NOMO-1 treated with DMSO at 0.1 percent for 48 hours (cell line): ENCODE data around the gene DYNC2I2.
"Not testable (repeated sequence)": the region's sequence is repeated elsewhere in the genome, so short reads cannot be mapped to it uniquely, and the experiment has no call there.

Experiments
- DNase-seq: peaks from one replicate; lab custom pipeline; 2025; ENCODE audit not compliant: unreplicated experiment; lab: John Stamatoyannopoulos, UW

The DYNC2I2 gene

DNA sequence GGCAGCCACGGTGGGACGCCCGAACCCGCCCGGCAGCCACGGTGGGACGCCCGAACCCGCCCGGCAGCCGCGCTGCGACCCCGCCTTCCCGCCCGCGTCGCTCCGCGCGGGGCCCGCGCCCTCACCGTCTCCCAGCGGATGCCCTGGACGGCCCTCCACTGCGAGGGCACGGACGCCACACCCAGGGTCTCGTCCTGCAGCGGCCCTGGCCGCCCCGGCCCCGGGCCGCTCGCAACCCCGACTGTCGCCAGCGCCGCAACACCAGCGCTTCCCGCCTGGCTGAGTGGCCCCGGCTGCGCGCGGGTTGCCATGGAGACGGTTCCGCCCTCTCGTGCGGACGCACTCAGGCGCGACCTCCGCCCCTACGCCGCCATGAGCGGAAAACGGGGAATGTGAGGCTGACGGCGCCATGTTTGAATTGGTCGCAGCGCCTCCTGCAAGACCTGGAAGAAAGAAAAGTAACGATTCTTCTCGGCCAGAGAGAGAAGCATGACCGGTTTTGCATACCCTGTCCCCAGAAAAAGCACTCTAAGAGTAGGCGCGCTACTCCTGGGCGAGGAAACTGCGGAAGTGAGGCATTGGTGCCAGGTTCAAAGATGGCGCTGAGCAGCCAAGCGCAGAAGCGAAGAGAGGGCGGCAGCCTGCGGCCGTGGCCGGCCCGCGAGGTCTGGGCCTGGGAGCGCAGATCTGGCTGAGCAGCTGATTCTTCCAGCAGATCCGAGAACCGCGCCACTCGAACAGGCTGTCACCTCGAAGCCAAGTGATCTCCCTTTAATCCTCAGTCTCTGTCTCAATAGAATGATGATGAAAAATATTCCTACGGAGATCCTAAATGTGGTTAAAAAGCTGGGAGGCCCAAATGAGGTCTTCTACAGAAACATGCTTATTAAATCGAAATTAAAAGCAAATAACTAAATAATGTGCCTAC, at the start of gene DYNC2I2:
TSS of gene DYNC2I2 (minus strand) at position 432 of the 928 bp plus-strand sequence. CDS start at position 311, 121 bp downstream.
- peak; percentile 91 for DNase-seq

GRCh38 chr9:128706045-128706444, 49.4 kb upstream of the DYNC2I2 start:
- DNase-seq, result no peak

- no peak for DNase-seq
These were observed 48.7 kb upstream of the DYNC2I2 start for GRCh38 chr9:128705051-128705965.

DNA sequence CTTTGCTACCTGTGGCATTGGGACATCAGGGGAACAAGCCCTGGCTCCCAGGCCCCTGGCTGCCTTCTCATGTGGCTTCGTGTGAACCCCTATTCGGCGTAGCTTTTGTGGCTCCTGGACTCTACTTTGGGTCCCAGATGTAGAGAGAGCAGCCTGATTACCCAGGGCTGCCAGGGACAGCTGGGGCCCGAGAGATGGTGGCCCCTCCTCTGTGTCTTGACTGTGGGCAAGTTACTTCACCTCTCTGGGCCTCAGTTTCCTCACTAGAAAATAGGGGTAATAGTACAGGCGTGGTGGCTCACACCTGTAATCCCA, 47.7 kb upstream of the DYNC2I2 start:
- DNase-seq, result no peak

- DNase-seq, result no peak
These were observed 47.1 kb upstream of the DYNC2I2 start for GRCh38 chr9:128703616-128704355.

GRCh38 chr9:128702949-128703615, 46.4 kb upstream of the DYNC2I2 start:
- DNase-seq, result no peak

- peak; percentile 84 for DNase-seq
These were observed 45.9 kb upstream of the DYNC2I2 start, which contains the start of gene PKN3 for GRCh38 chr9:128702445-128702948. PKN3 (plus strand) TSS chr9:128702503; CDS start chr9:128702916, 413 bp downstream.

DNA sequence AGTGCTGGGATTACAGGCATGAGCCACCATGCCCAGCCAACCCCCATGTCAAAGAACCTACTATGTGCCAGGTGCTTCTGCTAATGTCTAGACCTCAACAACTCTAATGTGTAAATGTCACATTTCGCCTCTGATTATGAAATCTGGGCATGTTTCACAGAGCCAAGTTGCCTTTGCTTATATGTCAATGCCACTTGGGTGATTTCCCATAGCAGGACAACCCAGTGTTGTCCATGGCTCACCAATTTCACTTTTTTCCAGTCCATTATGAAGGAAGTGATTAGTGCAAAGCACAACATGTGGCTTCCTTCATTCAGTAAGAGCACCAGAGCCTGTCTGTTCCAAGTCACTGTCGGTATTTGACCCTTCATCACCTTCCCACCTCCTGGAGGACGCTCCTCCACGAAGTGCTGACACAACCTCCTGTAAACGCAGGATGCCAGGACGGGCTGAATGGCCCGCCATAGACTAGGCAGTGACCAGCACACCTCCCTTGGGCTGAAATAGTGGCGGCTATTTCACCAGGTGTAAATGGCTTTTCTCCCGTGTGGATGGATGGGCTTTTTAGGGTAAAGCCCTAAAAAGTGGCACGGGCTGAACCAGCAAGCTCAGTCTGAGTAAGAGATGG, 44.7 kb upstream of the DYNC2I2 start:
- DNase-seq, result no peak

- DNase-seq, result not testable (repeated sequence)
These were observed 42.6 kb upstream of the DYNC2I2 start for GRCh38 chr9:128699096-128699795.

DNA sequence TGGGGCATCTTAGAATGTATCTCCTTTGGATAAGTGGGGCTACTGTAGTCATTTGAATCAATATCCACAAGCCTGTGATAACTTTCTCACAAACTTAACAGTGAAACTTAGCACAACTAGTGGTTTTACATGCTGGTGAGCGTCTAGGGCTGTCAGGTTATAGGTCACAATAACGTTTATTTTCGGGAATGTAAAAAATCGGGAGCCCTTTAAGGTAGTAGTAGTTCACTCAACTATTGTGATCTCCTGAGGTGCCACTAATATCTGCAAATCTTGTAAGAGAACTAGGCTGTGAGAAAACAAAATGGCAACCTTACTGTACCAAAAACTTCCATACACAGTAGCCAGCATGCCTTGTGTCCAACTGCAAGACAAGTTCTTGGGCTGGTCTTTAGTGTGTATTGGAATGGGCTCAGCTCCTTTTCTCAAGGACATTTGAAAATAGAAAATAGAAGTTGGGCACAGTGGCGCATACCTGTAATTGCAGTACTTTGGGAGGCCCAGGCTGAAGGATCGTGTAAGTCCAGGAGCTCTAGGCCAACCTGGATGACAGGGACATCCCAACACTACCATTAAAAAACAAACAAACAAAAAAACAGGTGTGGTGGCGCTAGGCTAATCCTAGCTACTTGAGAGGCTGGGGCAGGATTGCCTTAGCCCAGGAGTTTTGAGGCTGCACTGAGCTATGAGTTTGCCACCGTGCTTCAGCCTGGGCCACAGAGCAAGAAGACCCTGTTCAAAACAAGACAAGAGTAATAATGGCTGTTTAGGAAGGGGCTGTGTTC, 40.5 kb upstream of the DYNC2I2 start:
- no peak for DNase-seq

- no peak for DNase-seq
These were observed 37.7 kb upstream of the DYNC2I2 start for GRCh38 chr9:128694344-128694743.

DNA sequence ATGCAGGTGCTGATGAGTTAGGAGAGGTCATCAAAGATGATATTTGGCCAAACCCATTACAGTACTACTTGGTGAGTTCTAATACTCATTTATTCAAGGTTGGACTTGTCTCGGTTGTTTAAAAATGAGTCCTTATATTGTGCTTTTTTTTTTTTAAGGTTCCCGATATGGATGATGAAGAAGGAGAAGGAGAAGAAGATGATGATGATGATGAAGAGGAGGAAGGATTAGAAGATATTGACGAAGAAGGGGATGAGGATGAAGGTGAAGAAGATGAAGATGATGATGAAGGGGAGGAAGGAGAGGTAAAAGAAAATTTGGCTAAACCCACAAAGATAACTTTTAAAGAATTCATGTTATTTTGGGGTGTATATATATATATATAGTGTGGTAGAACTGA, 37.1 kb upstream of the DYNC2I2 start:
- DNase-seq, result not testable (repeated sequence)

DNA sequence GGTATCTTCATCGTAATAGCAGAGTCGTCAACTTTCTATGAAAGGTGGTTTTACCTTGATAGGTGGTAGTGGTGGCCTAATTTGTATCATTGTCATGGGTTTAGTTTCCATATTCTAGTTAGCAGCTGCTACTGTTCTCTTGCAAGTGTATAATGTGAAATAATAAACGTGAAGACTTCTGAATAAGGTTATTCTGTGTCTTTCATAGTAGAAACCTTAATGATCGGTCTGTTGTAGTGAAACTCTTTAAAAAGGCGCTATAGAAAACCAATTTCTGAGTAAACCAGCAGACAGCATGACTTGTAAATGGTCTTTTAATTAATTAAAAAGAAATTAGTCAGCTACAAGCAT, 34.0 kb upstream of the DYNC2I2 start:
- DNase-seq, result no peak

GRCh38 chr9:128689820-128690683, 33.4 kb upstream of the DYNC2I2 start:
- DNase-seq, result no peak

DNA sequence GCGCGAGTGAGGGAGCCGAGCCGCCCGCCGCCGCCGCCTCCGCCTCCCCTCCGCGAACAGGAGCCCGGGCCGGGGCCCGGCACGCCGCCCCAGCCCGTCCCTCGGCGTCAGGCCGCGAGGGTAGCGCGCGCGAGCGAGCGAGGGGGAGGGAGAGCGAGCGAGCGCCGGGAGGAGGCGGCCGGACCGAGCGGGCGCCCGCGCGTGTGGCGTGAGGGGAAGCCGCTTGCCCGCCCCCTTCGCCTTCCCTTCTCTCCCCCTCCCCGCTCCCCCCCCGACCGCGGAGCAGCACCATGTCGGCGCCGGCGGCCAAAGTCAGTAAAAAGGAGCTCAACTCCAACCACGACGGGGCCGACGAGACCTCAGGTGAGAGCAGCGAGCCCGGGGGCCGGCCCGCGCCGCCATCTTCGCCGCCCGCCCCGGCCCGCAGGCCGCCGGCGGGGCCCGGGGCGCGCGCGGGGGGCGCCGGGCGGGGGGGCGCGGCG, 32.7 kb upstream of the DYNC2I2 start:
- DNase-seq, result peak; percentile 50

- DNase-seq, result peak; percentile 93
These were observed 32.0 kb upstream of the DYNC2I2 start, which contains the start of gene SET for GRCh38 chr9:128688501-128689292. SET (plus strand) TSS chr9:128689222; CDS start chr9:128689583, 361 bp downstream.
